ENCODE data around the gene ITSN2.

DNA sequence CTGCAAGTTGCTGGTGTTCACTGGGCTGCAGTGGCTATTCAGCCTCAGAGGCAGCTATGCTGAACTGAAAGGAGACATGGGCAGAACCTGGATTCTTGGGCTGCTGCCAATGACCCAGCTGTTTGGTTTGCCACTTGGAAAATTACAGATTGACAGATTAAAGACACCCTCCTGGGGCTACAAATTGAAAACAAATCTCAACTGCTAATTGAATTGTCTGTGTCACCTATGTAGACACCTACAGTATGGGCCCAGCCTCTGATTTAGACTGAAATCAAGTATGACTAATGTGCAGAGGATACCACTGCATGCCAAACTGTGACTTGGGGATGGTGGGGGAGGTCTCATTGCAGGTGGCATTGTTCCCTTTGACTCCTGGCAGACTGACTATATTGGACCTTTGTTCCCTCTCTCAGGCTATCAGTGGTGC is 42.8 kb downstream of the ITSN2 start:
- TF ChIP-seq, protein P1, sequence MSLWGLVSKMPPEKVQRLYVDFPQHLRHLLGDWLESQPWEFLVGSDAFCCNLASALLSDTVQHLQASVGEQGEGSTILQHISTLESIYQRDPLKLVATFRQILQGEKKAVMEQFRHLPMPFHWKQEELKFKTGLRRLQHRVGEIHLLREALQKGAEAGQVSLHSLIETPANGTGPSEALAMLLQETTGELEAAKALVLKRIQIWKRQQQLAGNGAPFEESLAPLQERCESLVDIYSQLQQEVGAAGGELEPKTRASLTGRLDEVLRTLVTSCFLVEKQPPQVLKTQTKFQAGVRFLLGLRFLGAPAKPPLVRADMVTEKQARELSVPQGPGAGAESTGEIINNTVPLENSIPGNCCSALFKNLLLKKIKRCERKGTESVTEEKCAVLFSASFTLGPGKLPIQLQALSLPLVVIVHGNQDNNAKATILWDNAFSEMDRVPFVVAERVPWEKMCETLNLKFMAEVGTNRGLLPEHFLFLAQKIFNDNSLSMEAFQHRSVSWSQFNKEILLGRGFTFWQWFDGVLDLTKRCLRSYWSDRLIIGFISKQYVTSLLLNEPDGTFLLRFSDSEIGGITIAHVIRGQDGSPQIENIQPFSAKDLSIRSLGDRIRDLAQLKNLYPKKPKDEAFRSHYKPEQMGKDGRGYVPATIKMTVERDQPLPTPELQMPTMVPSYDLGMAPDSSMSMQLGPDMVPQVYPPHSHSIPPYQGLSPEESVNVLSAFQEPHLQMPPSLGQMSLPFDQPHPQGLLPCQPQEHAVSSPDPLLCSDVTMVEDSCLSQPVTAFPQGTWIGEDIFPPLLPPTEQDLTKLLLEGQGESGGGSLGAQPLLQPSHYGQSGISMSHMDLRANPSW (CRISPR knock-in tag; conservative IDR thresholded peaks at IDR 0.05; ENCODE audit: low read depth) = no peak
- TF ChIP-seq SP1 (CRISPR knock-in tag; conservative IDR thresholded peaks at IDR 0.05) (no peak), FOXP1 (CRISPR knock-in tag; IDR thresholded peaks at IDR 0.05; ENCODE audit: borderline replicate concordance) (no peak), SMAD4 (CRISPR knock-in tag; IDR thresholded peaks at IDR 0.05) (no peak), NR1H2 (CRISPR knock-in tag; IDR thresholded peaks at IDR 0.05) (no peak), FOXJ3 (CRISPR knock-in tag; IDR thresholded peaks at IDR 0.05; ENCODE audit: borderline replicate concordance) (no peak)
- TF ChIP-seq, protein P2, sequence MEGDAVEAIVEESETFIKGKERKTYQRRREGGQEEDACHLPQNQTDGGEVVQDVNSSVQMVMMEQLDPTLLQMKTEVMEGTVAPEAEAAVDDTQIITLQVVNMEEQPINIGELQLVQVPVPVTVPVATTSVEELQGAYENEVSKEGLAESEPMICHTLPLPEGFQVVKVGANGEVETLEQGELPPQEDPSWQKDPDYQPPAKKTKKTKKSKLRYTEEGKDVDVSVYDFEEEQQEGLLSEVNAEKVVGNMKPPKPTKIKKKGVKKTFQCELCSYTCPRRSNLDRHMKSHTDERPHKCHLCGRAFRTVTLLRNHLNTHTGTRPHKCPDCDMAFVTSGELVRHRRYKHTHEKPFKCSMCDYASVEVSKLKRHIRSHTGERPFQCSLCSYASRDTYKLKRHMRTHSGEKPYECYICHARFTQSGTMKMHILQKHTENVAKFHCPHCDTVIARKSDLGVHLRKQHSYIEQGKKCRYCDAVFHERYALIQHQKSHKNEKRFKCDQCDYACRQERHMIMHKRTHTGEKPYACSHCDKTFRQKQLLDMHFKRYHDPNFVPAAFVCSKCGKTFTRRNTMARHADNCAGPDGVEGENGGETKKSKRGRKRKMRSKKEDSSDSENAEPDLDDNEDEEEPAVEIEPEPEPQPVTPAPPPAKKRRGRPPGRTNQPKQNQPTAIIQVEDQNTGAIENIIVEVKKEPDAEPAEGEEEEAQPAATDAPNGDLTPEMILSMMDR (IDR thresholded peaks at IDR 0.05) = no peak
- TF ChIP-seq, protein P3, sequence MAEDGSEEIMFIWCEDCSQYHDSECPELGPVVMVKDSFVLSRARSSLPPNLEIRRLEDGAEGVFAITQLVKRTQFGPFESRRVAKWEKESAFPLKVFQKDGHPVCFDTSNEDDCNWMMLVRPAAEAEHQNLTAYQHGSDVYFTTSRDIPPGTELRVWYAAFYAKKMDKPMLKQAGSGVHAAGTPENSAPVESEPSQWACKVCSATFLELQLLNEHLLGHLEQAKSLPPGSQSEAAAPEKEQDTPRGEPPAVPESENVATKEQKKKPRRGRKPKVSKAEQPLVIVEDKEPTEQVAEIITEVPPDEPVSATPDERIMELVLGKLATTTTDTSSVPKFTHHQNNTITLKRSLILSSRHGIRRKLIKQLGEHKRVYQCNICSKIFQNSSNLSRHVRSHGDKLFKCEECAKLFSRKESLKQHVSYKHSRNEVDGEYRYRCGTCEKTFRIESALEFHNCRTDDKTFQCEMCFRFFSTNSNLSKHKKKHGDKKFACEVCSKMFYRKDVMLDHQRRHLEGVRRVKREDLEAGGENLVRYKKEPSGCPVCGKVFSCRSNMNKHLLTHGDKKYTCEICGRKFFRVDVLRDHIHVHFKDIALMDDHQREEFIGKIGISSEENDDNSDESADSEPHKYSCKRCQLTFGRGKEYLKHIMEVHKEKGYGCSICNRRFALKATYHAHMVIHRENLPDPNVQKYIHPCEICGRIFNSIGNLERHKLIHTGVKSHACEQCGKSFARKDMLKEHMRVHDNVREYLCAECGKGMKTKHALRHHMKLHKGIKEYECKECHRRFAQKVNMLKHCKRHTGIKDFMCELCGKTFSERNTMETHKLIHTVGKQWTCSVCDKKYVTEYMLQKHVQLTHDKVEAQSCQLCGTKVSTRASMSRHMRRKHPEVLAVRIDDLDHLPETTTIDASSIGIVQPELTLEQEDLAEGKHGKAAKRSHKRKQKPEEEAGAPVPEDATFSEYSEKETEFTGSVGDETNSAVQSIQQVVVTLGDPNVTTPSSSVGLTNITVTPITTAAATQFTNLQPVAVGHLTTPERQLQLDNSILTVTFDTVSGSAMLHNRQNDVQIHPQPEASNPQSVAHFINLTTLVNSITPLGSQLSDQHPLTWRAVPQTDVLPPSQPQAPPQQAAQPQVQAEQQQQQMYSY (CRISPR knock-in tag; IDR thresholded peaks at IDR 0.05) = no peak
- TF ChIP-seq, protein P4, sequence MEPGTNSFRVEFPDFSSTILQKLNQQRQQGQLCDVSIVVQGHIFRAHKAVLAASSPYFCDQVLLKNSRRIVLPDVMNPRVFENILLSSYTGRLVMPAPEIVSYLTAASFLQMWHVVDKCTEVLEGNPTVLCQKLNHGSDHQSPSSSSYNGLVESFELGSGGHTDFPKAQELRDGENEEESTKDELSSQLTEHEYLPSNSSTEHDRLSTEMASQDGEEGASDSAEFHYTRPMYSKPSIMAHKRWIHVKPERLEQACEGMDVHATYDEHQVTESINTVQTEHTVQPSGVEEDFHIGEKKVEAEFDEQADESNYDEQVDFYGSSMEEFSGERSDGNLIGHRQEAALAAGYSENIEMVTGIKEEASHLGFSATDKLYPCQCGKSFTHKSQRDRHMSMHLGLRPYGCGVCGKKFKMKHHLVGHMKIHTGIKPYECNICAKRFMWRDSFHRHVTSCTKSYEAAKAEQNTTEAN (CRISPR knock-in tag; IDR thresholded peaks at IDR 0.05) = no peak
- TF ChIP-seq, protein P5, sequence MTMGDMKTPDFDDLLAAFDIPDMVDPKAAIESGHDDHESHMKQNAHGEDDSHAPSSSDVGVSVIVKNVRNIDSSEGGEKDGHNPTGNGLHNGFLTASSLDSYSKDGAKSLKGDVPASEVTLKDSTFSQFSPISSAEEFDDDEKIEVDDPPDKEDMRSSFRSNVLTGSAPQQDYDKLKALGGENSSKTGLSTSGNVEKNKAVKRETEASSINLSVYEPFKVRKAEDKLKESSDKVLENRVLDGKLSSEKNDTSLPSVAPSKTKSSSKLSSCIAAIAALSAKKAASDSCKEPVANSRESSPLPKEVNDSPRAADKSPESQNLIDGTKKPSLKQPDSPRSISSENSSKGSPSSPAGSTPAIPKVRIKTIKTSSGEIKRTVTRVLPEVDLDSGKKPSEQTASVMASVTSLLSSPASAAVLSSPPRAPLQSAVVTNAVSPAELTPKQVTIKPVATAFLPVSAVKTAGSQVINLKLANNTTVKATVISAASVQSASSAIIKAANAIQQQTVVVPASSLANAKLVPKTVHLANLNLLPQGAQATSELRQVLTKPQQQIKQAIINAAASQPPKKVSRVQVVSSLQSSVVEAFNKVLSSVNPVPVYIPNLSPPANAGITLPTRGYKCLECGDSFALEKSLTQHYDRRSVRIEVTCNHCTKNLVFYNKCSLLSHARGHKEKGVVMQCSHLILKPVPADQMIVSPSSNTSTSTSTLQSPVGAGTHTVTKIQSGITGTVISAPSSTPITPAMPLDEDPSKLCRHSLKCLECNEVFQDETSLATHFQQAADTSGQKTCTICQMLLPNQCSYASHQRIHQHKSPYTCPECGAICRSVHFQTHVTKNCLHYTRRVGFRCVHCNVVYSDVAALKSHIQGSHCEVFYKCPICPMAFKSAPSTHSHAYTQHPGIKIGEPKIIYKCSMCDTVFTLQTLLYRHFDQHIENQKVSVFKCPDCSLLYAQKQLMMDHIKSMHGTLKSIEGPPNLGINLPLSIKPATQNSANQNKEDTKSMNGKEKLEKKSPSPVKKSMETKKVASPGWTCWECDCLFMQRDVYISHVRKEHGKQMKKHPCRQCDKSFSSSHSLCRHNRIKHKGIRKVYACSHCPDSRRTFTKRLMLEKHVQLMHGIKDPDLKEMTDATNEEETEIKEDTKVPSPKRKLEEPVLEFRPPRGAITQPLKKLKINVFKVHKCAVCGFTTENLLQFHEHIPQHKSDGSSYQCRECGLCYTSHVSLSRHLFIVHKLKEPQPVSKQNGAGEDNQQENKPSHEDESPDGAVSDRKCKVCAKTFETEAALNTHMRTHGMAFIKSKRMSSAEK (CRISPR knock-in tag; IDR thresholded peaks at IDR 0.05; ENCODE audit: borderline replicate concordance) = no peak

All from WTC11 (cell line).